HepG2 (cell line): ENCODE data around the gene IL16. TPM values are rescaled to one million over a fixed set of nuclear protein-coding genes. Genes with fewer than 3 reads are reported as not detected.

Experiments
- DBP ChIP-seq: sonication (generic); formaldehyde crosslinking; IDR thresholded peaks from 2 replicates; pipeline ENCODE4 v1.4.0; 2020; ENCODE audit warnings: missing genetic modification reagents; ENCODE audit errors: not compliant biosample characterization
- ELF4 ChIP-seq: sonication (generic); formaldehyde crosslinking; IDR thresholded peaks from 2 replicates; pipeline ENCODE4 v1.5.0; 2020; ENCODE audit warnings: missing genetic modification reagents, mild to moderate bottlenecking, moderate library complexity, borderline replicate concordance
- KDM5B ChIP-seq: sonication (generic); formaldehyde crosslinking; IDR thresholded peaks from 2 replicates; pipeline ENCODE4 v1.4.0; 2020; ENCODE audit warnings: missing genetic modification reagents, mild to moderate bottlenecking, borderline replicate concordance
- NCOA5 ChIP-seq: sonication (generic); formaldehyde crosslinking; IDR thresholded peaks from 2 replicates; pipeline ENCODE4 v1.4.0; 2020; ENCODE audit warnings: missing genetic modification reagents
- RARG ChIP-seq: sonication (generic); formaldehyde crosslinking; IDR thresholded peaks from 2 replicates; pipeline ENCODE4 v1.4.0; 2020; ENCODE audit warnings: low read depth, mild to moderate bottlenecking, missing genetic modification reagents
- SP4 ChIP-seq: sonication (generic); formaldehyde crosslinking; IDR thresholded peaks from 2 replicates; pipeline ENCODE4 v1.8.1; 2023; ENCODE audit warnings: mild to moderate bottlenecking, missing genetic modification reagents
- ZBTB42 ChIP-seq: sonication (generic); formaldehyde crosslinking; IDR thresholded peaks from 2 replicates; pipeline ENCODE4 v1.5.0; 2020; ENCODE audit warnings: mild to moderate bottlenecking, missing genetic modification reagents
- ZIK1 ChIP-seq: sonication (generic); formaldehyde crosslinking; IDR thresholded peaks from 2 replicates; pipeline ENCODE4 v1.5.0; 2020; ENCODE audit warnings: mild to moderate bottlenecking, low read depth, missing genetic modification reagents, borderline replicate concordance
- ZNF567 ChIP-seq: sonication (generic); formaldehyde crosslinking; IDR thresholded peaks from 2 replicates; pipeline ENCODE4 v1.8.1; 2023; ENCODE audit warnings: mild to moderate bottlenecking, missing genetic modification reagents, borderline replicate concordance
- ZUFSP ChIP-seq: sonication (generic); formaldehyde crosslinking; IDR thresholded peaks from 2 replicates; pipeline ENCODE4 v1.9.0; 2021; ENCODE audit warnings: missing genetic modification reagents, mild to moderate bottlenecking, borderline replicate concordance
- polyA plus RNA-seq, 8 experiments: library from polyadenylated mRNA; depleted of rRNA in 3 of 8; stranded (reverse) in 7 of 8; unstranded in 1 of 8; fragments of >200 nt; fragmentation: Illumina TruSeq in 4 of 8; extraction: Trizol in 4 of 8; gene quantifications; 2 replicates each; pipeline versions ENCODE4 v1.2.1 to v1.2.3, GENCODE V29; 2011 to 2016; ENCODE audit warnings: low read depth in 4 of 8, missing spikeins in 1 of 8, mixed read lengths in 1 of 8; ENCODE audit not compliant: insufficient read depth in 1 of 8
- total RNA-seq, 5 experiments: library from RNA; depleted of rRNA; stranded (reverse); fragments of >200 nt; fragmentation: Illumina TruSeq; extraction: Trizol; gene quantifications; 2 replicates each; pipeline ENCODE4 v1.2.3, GENCODE V29; 2016; ENCODE audit warnings: low read depth in 1 of 5
- TF ChIP-seq, protein P1 (sequence below): sonication (generic); formaldehyde crosslinking; IDR thresholded peaks from 2 replicates; pipeline ENCODE4 v1.4.0; 2020; ENCODE audit warnings: missing genetic modification reagents
- TF ChIP-seq, protein P2 (sequence below): IDR thresholded peaks from 2 replicates; pipeline ENCODE4 v1.6.1; 2016; ENCODE audit warnings: low read depth, control low read depth
- TF ChIP-seq, protein P3 (sequence below): sonication (generic); formaldehyde crosslinking; IDR thresholded peaks from 2 replicates; pipeline ENCODE4 v1.8.0; 2022; ENCODE audit warnings: low read depth, missing genetic modification reagents
- TF ChIP-seq, protein P4 (sequence below): IDR thresholded peaks from 2 replicates; pipeline ENCODE4 v1.6.1; 2012; ENCODE audit warnings: low read length, improper control_type of control experiment
- TF ChIP-seq, protein P5 (sequence below): IDR thresholded peaks from 2 replicates; pipeline ENCODE4 v1.6.1; 2016; ENCODE audit warnings: control low read depth

Gene IL16
- total and polyA plus RNA-seq, 2 of the 13 experiments (the other 11 are each of a cell fraction or from before 2014, with no cell fraction given) = 0.03 TPM; not detected in 1

DNA sequence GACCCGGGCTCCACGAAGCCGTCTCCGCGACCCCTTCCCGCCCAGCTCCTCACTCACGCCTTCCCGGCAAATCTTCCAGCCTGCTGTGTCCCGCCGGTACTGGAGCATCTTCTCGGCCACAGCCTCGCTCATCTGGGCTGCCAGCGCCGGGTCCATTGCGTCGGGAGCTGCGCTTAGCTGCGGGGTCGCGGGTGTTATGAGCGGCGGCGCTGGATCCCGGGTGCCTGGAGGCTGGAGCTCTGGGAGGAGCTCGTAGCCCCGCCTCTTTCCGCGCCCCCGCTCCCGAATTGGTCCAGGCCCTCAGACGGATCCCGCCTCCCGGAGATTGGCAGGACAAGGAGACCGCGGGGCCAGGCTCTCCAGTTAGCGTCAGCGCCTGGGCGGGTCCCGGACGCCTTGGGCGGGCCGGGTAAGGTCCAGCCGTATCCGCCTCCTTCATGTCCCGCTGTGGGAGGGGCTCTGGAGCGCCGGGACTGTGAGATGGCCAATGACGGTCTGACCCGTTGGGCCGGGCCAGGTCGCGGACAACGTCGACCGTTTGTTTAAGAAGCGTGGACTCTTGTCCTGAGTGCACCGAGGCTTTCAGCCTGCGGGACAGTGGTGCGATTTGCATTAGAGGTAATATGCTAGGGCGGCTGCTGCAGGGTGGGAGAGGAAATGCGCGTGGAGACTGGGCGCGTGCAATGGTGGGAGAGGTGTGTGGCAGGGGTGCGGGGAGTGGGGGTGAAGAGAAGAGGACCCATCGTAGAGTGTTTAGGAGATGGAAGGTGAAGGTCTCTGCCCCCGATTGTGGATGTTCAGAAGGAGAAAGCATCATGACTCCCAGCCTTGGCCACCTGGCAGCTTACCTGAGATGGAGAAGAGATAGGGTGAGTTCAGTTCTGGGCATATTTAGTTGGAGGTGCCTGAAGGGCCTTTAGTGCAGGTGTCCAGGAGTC is 127.5 kb downstream of the IL16 start, which contains the start of gene STARD5 (continued):
- TF ChIP-seq, protein P1, sequence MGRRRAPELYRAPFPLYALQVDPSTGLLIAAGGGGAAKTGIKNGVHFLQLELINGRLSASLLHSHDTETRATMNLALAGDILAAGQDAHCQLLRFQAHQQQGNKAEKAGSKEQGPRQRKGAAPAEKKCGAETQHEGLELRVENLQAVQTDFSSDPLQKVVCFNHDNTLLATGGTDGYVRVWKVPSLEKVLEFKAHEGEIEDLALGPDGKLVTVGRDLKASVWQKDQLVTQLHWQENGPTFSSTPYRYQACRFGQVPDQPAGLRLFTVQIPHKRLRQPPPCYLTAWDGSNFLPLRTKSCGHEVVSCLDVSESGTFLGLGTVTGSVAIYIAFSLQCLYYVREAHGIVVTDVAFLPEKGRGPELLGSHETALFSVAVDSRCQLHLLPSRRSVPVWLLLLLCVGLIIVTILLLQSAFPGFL = no peak
- TF ChIP-seq, protein P2, sequence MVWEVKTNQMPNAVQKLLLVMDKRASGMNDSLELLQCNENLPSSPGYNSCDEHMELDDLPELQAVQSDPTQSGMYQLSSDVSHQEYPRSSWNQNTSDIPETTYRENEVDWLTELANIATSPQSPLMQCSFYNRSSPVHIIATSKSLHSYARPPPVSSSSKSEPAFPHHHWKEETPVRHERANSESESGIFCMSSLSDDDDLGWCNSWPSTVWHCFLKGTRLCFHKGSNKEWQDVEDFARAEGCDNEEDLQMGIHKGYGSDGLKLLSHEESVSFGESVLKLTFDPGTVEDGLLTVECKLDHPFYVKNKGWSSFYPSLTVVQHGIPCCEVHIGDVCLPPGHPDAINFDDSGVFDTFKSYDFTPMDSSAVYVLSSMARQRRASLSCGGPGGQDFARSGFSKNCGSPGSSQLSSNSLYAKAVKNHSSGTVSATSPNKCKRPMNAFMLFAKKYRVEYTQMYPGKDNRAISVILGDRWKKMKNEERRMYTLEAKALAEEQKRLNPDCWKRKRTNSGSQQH (CRISPR knock-in tag) = no peak
- TF ChIP-seq ZUFSP (CRISPR knock-in tag) = no peak
- TF ChIP-seq, protein P3, sequence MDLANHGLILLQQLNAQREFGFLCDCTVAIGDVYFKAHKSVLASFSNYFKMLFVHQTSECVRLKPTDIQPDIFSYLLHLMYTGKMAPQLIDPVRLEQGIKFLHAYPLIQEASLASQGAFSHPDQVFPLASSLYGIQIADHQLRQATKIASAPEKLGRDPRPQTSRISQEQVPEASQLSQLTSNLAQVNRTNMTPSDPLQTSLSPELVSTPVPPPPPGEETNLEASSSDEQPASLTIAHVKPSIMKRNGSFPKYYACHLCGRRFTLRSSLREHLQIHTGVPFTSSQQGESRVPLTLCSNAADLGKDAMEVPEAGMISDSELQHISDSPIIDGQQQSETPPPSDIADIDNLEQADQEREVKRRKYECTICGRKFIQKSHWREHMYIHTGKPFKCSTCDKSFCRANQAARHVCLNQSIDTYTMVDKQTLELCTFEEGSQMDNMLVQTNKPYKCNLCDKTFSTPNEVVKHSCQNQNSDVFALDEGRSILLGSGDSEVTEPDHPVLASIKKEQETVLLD (CRISPR knock-in tag) = 0 out of 2 replicates have a peak, but pooled peaks have one; percentile 25
- no peak for TF ChIP-seq RARG (CRISPR knock-in tag)
- TF ChIP-seq ELF4 (CRISPR knock-in tag) = no peak
- TF ChIP-seq NCOA5 (CRISPR knock-in tag) = no peak
- peak; percentile 98 for TF ChIP-seq SP4 (CRISPR knock-in tag)
- no peak; the same call in 1 of the 2 replicates for TF ChIP-seq ZBTB42
- TF ChIP-seq ZNF567 (CRISPR knock-in tag) = no peak
- TF ChIP-seq DBP (CRISPR knock-in tag) = no peak
- TF ChIP-seq, protein P4, sequence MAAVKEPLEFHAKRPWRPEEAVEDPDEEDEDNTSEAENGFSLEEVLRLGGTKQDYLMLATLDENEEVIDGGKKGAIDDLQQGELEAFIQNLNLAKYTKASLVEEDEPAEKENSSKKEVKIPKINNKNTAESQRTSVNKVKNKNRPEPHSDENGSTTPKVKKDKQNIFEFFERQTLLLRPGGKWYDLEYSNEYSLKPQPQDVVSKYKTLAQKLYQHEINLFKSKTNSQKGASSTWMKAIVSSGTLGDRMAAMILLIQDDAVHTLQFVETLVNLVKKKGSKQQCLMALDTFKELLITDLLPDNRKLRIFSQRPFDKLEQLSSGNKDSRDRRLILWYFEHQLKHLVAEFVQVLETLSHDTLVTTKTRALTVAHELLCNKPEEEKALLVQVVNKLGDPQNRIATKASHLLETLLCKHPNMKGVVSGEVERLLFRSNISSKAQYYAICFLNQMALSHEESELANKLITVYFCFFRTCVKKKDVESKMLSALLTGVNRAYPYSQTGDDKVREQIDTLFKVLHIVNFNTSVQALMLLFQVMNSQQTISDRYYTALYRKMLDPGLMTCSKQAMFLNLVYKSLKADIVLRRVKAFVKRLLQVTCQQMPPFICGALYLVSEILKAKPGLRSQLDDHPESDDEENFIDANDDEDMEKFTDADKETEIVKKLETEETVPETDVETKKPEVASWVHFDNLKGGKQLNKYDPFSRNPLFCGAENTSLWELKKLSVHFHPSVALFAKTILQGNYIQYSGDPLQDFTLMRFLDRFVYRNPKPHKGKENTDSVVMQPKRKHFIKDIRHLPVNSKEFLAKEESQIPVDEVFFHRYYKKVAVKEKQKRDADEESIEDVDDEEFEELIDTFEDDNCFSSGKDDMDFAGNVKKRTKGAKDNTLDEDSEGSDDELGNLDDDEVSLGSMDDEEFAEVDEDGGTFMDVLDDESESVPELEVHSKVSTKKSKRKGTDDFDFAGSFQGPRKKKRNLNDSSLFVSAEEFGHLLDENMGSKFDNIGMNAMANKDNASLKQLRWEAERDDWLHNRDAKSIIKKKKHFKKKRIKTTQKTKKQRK = no peak
- TF ChIP-seq, protein P5, sequence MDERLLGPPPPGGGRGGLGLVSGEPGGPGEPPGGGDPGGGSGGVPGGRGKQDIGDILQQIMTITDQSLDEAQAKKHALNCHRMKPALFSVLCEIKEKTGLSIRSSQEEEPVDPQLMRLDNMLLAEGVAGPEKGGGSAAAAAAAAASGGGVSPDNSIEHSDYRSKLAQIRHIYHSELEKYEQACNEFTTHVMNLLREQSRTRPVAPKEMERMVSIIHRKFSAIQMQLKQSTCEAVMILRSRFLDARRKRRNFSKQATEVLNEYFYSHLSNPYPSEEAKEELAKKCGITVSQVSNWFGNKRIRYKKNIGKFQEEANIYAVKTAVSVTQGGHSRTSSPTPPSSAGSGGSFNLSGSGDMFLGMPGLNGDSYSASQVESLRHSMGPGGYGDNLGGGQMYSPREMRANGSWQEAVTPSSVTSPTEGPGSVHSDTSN (CRISPR knock-in tag) = peak; percentile 87
- TF ChIP-seq ZIK1 (CRISPR knock-in tag) = no peak
- TF ChIP-seq KDM5B (CRISPR knock-in tag) = peak; percentile 66; the same call in 1 of the 2 replicates
